Vagina (tissue), 2 donors: ENCODE results near the gene PYDC1.
"Not testable (repeated sequence)": the region's sequence is repeated elsewhere in the genome, so short reads cannot be mapped to it uniquely, and the experiment has no call there.

Experiments used
- CTCF ChIP-seq, 3 experiments: fragments of 450-650 bp in 2 of 3; fragments of 200-600 bp in 1 of 3; sonication (generic) in 1 of 3; IDR thresholded peaks; one replicate each; pipeline ENCODE4 v1.5.1; 2017 to 2019; ENCODE audit warnings: antibody characterized with exemption in 3 of 3, mild to moderate bottlenecking in 2 of 3, moderate library complexity in 2 of 3
- POLR2A ChIP-seq, 2 donors: fragments of 450-650 bp; IDR thresholded peaks; one replicate each; pipeline ENCODE4 v1.6.1; 2017; ENCODE audit warnings: antibody characterized with exemption in 2 of 2, mild to moderate bottlenecking in 2 of 2, moderate library complexity in 2 of 2
- POLR2AphosphoS5 ChIP-seq, 2 donors: sonication (generic); formaldehyde crosslinking; IDR thresholded peaks; one replicate each; pipeline ENCODE4 v1.9.0; 2017; ENCODE audit warnings: antibody characterized with exemption in 2 of 2, mild to moderate bottlenecking in 2 of 2, low read depth in 1 of 2; ENCODE audit not compliant: insufficient read depth in 1 of 2

DNA sequence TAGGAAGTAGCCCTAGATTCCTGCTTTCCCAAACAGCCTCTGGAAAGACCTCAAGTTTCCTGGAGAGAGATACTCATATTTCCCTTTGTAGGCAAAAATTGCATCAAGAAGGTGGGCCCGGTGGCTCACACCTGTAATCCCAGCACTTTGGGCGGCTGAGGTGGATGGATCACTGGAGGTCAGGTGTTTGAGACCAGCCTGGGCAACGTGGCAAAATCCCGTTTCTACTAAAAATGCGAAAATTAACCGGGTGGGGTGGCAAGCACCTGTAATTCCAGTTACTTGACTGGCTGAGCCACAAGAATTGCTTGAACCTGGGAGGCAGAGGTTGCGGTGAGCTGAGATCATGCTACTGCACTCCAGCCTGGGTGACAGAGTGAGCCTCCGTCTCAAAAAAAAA is 16.8 kb downstream of the PYDC1 start:
- TF ChIP-seq POLR2AphosphoS5 (IDR thresholded peaks at IDR 0.05; ENCODE audit: insufficient read depth in 1 of 2, low read depth in 1 of 2); CTCF (IDR thresholded peaks at IDR 0.05); POLR2A (IDR thresholded peaks at IDR 0.05): not testable (repeated sequence)
